Spleen (tissue), 11 donors: Measurements from ENCODE around the gene JMJD4. TPM values are rescaled to one million over a fixed set of nuclear protein-coding genes. Genes with fewer than 3 reads are reported as not detected.

ENCODE experiments used
- DNase-seq: peaks from one replicate; pipeline ENCODE4 v3.0.0-alpha.2; 2020
- H3K27ac ChIP-seq, 8 donors: fragments of 200-600 bp; sonication (generic) in 7 of 8; 1 replicate in 4 of 8; 2 replicates in 4 of 8; pipeline versions ENCODE4 v1.5.0 to v1.8.0; 2016 to 2021; ENCODE audit warnings: inconsistent platforms in 4 of 8, mild to moderate bottlenecking in 4 of 8, moderate library complexity in 1 of 8
- H3K27me3 ChIP-seq, 7 donors: fragments of 200-600 bp; sonication (generic) in 6 of 7; replicated peaks in 1 of 7; 1 replicate in 4 of 7; 2 replicates in 3 of 7; pipeline versions ENCODE4 v1.5.0 to v1.8.0; 2016 to 2021; ENCODE audit warnings: inconsistent platforms in 3 of 7, mild to moderate bottlenecking in 1 of 7
- H3K36me3 ChIP-seq, 6 donors: fragments of 200-600 bp; sonication (generic) in 5 of 6; 1 replicate in 4 of 6; 2 replicates in 2 of 6; pipeline versions ENCODE4 v1.5.0 to v1.8.0; 2016 to 2021; ENCODE audit warnings: inconsistent platforms in 2 of 6
- H3K4me1 ChIP-seq, 6 donors: fragments of 200-600 bp; sonication (generic) in 5 of 6; 1 replicate in 3 of 6; 2 replicates in 3 of 6; pipeline versions ENCODE4 v1.5.0 to v1.8.0; 2016 to 2021; ENCODE audit warnings: inconsistent platforms in 3 of 6
- H3K4me3 ChIP-seq, 8 donors: fragments of 200-600 bp; sonication (generic) in 7 of 8; 1 replicate in 4 of 8; 2 replicates in 4 of 8; pipeline versions ENCODE4 v1.5.0 to v1.8.0; 2016 to 2021; ENCODE audit warnings: inconsistent platforms in 4 of 8, mild to moderate bottlenecking in 4 of 8, moderate library complexity in 2 of 8
- H3K9me3 ChIP-seq, 8 donors: fragments of 200-600 bp; sonication (generic) in 7 of 8; 1 replicate in 4 of 8; 2 replicates in 4 of 8; pipeline versions ENCODE4 v1.5.0 to v1.8.0; 2016 to 2021; ENCODE audit warnings: inconsistent platforms in 4 of 8
- POLR2A ChIP-seq, 3 donors: fragments of 450-650 bp; IDR thresholded peaks; one replicate each; pipeline ENCODE4 v1.5.1; 2017; ENCODE audit warnings: antibody characterized with exemption in 3 of 3, mild to moderate bottlenecking in 1 of 3
- POLR2AphosphoS5 ChIP-seq, 3 donors: sonication (generic); formaldehyde crosslinking; IDR thresholded peaks; one replicate each; pipeline ENCODE4 v1.5.1; 2017; ENCODE audit warnings: antibody characterized with exemption in 3 of 3
- WGBS, 5 donors: extraction: QIAGEN DNeasy Blood & Tissue Kit in 3 of 5; methylation state at CpG; one replicate each; pipeline versions ENCODE4 v1.1.5 to v1.1.7; 2013 to 2018; 5-methylcytosine and 5-hydroxymethylcytosine counted together
- intact Hi-C: fragments of 100-400 bp; cut with DNase I; formaldehyde crosslinking; loops from one replicate; pipeline ENCODE4 v1.15.0; 2023; ENCODE audit warnings: low total_unique reads
- polyA plus RNA-seq, 3 donors: library from polyadenylated mRNA; stranded (reverse); fragments of 200-250 nt; gene quantifications; one replicate each; pipeline ENCODE4 v1.2.1, GENCODE V29; 2013
- total RNA-seq, 7 donors: library from RNA; depleted of rRNA in 3 of 7; stranded (reverse); fragments of >200 nt in 3 of 7; fragmentation: NEBNext Ultra II Directional in 4 of 7; extraction: Animal tissue kit (Norgen Biotek cat#: 25700) in 4 of 7; gene quantifications; one replicate each; pipeline versions ENCODE4 v1.1.0 to v1.2.1, GENCODE V29; 2016 to 2021
- TF ChIP-seq, protein P1 (sequence below), 11 experiments: fragments of 200-600 bp in 7 of 11; fragments of 450-650 bp in 4 of 11; sonication (generic) in 4 of 11; IDR thresholded peaks in 8 of 11; conservative IDR thresholded peaks in 3 of 11; 1 replicate in 7 of 11; 2 replicates in 4 of 11; pipeline versions ENCODE4 v1.4.0 to v1.8.0; 2016 to 2021; ENCODE audit warnings: antibody characterized with exemption in 11 of 11, inconsistent platforms in 4 of 11, mild to moderate bottlenecking in 1 of 11
- donor health status: healthy with polysubstance abuse.
- donor health status: DM: no; HTN: no; CAD: no; lungs with moderate emphysema.
- donor health status: DM: no; HTN: no; CAD: no.
- donor health status: Bipolar disorder and iron deficiency.
- donor health status: healthy.
- donor health status: DM: no; HTN: no; CAD: no.
- donor health status: DM: yes; HTN: yes; CAD: no.

The JMJD4 gene
- total and polyA plus RNA-seq, 10 donors = 11.2 to 35.4 (median 18.6) TPM

DNA sequence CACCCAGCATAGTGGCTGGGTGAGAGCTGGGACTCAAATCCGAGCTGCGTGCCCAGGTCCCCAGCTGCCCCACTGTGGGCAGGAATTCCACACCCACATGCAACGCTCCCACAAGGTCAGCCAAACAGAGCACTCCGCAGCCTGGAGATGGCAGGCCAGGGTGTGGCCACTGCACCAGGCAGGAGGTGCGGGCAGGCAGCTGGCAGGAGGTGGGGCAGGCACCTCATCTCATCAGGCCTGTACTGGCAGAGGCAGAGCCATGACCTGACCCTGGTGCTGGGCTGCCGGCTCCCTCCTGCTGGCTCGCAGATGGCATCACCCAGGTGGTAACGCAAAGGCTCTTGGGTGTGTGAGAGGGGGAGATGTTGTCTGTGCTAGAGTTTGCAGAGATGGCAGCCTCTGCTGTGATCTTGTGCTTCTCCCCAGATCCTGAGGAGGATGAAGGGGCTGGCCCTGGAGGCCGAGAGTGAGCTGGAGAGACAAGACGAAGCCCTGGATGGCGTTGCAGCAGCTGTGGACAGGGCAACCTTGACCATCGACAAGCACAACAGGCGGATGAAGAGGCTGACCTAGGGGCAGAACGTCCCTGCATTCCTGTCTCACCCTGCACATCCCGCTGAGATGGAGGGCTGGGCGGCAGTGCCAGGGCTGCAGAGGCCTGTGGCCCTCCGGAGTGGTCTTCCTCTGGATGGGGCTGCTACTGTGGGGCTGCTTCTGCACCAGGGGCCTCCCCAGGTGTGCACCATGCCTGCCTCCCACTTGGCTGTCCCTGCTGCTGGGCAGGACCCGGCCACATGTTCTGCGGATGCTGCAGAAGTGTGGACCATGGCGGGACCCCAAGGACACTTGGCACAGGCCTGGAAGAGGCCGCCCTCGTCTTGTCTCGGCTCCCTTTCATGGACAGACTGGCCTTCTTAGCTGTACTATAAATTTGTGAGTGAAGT lies 45.3 kb upstream of the JMJD4 start:
- WGBS, 5 donors = 74 to 89% (median 86%) methylated on average over 12 to 23 of the region's 23 CpGs
- DNase-seq = peak; percentile 69

DNA sequence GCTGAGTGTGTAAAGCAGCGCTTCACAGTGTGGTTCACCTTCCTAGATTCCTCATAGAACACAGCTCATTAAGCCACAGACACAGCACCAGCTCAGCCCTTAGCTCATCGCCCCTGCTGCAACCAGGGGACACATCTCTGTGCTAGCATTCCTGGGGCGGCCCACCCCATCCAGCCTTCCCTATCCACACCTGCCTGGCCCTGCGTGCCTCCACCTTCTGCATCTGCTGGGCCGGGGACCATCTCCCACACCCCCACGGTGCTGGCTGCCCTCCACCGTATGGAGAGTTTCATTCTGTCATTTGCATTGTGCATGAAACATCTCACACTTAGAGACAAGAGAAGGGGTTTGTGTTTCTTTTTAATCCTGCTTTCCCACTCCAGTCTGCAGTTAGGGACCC lies 44.6 kb upstream of the JMJD4 start:
- 77 to 94% (median 91%) methylated on average over 6 to 7 of the region's 7 CpGs for WGBS, 5 donors
- TF ChIP-seq, protein P1, sequence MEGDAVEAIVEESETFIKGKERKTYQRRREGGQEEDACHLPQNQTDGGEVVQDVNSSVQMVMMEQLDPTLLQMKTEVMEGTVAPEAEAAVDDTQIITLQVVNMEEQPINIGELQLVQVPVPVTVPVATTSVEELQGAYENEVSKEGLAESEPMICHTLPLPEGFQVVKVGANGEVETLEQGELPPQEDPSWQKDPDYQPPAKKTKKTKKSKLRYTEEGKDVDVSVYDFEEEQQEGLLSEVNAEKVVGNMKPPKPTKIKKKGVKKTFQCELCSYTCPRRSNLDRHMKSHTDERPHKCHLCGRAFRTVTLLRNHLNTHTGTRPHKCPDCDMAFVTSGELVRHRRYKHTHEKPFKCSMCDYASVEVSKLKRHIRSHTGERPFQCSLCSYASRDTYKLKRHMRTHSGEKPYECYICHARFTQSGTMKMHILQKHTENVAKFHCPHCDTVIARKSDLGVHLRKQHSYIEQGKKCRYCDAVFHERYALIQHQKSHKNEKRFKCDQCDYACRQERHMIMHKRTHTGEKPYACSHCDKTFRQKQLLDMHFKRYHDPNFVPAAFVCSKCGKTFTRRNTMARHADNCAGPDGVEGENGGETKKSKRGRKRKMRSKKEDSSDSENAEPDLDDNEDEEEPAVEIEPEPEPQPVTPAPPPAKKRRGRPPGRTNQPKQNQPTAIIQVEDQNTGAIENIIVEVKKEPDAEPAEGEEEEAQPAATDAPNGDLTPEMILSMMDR (IDR thresholded peaks at IDR 0.05 in 8 of 11, conservative IDR thresholded peaks at IDR 0.05 in 3 of 11) = no peak
- no peak for TF ChIP-seq POLR2A (IDR thresholded peaks at IDR 0.05)
- no peak for TF ChIP-seq POLR2AphosphoS5 (IDR thresholded peaks at IDR 0.05)
- no peak overlapping the region for H3K4me3 ChIP-seq

More for the DNA sequence above, 45.3 kb upstream of the JMJD4 start:
- H3K9me3 ChIP-seq = no peaks in the 10 kb centered on the region
- TF ChIP-seq, protein P1 (IDR thresholded peaks at IDR 0.05 in 8 of 11, conservative IDR thresholded peaks at IDR 0.05 in 3 of 11) = no peak
- no peak for TF ChIP-seq POLR2A (IDR thresholded peaks at IDR 0.05)
- TF ChIP-seq POLR2AphosphoS5 (IDR thresholded peaks at IDR 0.05) = peak in 1 of 3 donors; percentile 39
- H3K4me1 ChIP-seq = no peaks in the 10 kb centered on the region
- no peak overlapping the region for H3K4me3 ChIP-seq
- intact Hi-C loops = loop anchor here (10.0 kb wide), 1 partner anchor 704 kb away; the partner anchor contains the start of gene RNF187
- no peaks in the 10 kb centered on the region for H3K27me3 ChIP-seq
- no peak overlapping the region for H3K27ac ChIP-seq
- peaks cover 0 to 63% (median 17%) of the 10 kb centered on the region in 6 donors for H3K36me3 ChIP-seq

DNA sequence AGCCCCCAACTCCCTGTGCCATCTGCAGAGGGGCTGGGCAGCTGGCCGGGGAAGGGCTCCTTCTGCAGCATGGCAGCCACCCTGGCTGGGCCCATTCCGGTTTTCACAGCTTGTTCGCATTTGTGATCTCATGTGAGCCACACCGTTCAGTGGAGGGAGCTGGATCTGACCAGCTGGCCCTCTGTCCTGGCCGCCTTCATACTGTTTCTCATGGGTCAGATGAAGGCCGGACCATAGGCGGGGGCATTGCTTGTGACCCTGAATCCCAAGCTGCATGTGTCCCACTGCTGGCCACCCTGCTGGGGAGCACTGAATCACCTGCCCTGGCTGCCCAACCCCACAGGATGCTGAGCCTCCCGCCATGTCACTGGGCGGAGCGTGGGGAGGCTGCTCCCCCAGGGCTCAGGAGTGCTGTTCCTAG lies 43.9 kb upstream of the JMJD4 start:
- intact Hi-C loops = no loop called here
- DNase-seq = no peak
- WGBS, 5 donors = 93 to 97% (median 95%) methylated on average over 3 to 10 of the region's 10 CpGs
- H3K4me3 ChIP-seq = no peak overlapping the region
- H3K4me1 ChIP-seq = peaks cover 0 to 11% (median 2%) of the 10 kb centered on the region in 6 donors
- no peaks in the 10 kb centered on the region for H3K9me3 ChIP-seq
- H3K36me3 ChIP-seq = peaks cover 0 to 77% (median 19%) of the 10 kb centered on the region in 6 donors
- no peaks in the 10 kb centered on the region for H3K27me3 ChIP-seq
- TF ChIP-seq, protein P1 (IDR thresholded peaks at IDR 0.05 in 8 of 11, conservative IDR thresholded peaks at IDR 0.05 in 3 of 11) = no peak
- H3K27ac ChIP-seq = no peak overlapping the region

More for the DNA sequence above, 44.6 kb upstream of the JMJD4 start:
- no peaks in the 10 kb centered on the region for H3K27me3 ChIP-seq
- no peak overlapping the region for H3K27ac ChIP-seq
- intact Hi-C loops = loop anchor here (10.0 kb wide), 1 partner anchor 705 kb away; the partner anchor contains the start of gene RNF187
- peaks cover 0 to 5% (median 0%) of the 10 kb centered on the region in 6 donors for H3K4me1 ChIP-seq
- H3K9me3 ChIP-seq = no peaks in the 10 kb centered on the region
- no peak for DNase-seq
- peaks cover 0 to 70% (median 19%) of the 10 kb centered on the region in 6 donors for H3K36me3 ChIP-seq

DNA sequence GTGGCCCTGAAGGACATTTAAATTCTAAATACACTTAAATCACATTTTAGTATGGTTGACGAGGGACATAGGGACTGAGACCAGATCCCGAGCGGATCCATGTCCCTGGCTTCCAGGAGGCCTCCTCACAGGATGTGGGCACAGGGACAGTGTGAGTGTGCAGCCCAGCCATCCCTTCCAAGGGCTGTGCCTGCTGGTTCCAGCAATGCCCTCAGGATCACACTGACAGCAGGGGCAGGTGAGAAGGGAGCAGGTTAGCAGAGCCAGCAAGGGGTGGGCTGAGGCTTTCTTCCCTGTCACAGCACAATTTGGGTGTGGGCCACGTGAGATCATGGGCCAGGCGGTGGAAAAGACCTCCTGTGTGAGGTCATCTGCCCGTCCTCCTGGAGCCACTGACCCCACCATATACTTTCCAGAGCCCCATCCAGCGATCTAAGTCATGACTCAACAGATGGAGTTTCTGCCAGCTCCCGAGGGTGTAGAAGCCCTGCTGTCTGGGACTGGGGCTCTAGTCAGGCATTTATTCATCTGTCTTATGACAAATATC lies 43.4 kb upstream of the JMJD4 start:
- no peak overlapping the region for H3K27ac ChIP-seq
- H3K27me3 ChIP-seq = no peaks in the 10 kb centered on the region
- WGBS, 5 donors = 93 to 98% (median 95%) methylated on average over 8 of the region's 8 CpGs
- no peaks in the 10 kb centered on the region for H3K9me3 ChIP-seq
- peaks cover 0 to 79% (median 19%) of the 10 kb centered on the region in 6 donors for H3K36me3 ChIP-seq
- no peak for DNase-seq
- no peak for TF ChIP-seq POLR2AphosphoS5 (IDR thresholded peaks at IDR 0.05)
- no peak for TF ChIP-seq POLR2A (IDR thresholded peaks at IDR 0.05)
- TF ChIP-seq, protein P1 (IDR thresholded peaks at IDR 0.05 in 8 of 11, conservative IDR thresholded peaks at IDR 0.05 in 3 of 11) = no peak
- intact Hi-C loops = no loop called here
- H3K4me1 ChIP-seq = peaks cover 0 to 16% (median 5%) of the 10 kb centered on the region in 6 donors
- no peak overlapping the region for H3K4me3 ChIP-seq
